Muscle of leg (tissue), 16 donors: ENCODE results near the gene OR2K2. TPM values are rescaled to one million over a fixed set of nuclear protein-coding genes. Genes with fewer than 3 reads are reported as not detected.

Source experiments
- DNase-seq: peaks from one replicate; pipeline ENCODE4 v3.0.0; 2013
- H3K27ac ChIP-seq: one replicate; pipeline ENCODE4 v1.5.1; 2013; ENCODE audit warnings: mild to moderate bottlenecking, low read length, control low read depth
- H3K27me3 ChIP-seq: one replicate; pipeline ENCODE4 v1.6.1; 2013; ENCODE audit warnings: low read length; ENCODE audit not compliant: control insufficient read depth, insufficient read depth
- H3K36me3 ChIP-seq: one replicate; pipeline ENCODE4 v1.6.1; 2013; ENCODE audit warnings: low read length; ENCODE audit not compliant: control insufficient read depth, insufficient read depth
- H3K4me1 ChIP-seq: one replicate; pipeline ENCODE4 v1.6.1; 2013; ENCODE audit warnings: low read length; ENCODE audit not compliant: control insufficient read depth, insufficient read depth
- H3K4me3 ChIP-seq: one replicate; pipeline ENCODE4 v1.5.1; 2013; ENCODE audit warnings: low read length, control low read depth
- H3K9me3 ChIP-seq: replicated peaks from 2 replicates; pipeline ENCODE4 v1.6.1; 2013; ENCODE audit warnings: low read depth, low read length; ENCODE audit not compliant: control insufficient read depth
- WGBS: methylation state at CpG from one replicate; pipeline ENCODE4 v1.1.5; 2013; ENCODE audit warnings: missing lambda C conversion rate; ENCODE audit not compliant: insufficient coverage; 5-methylcytosine and 5-hydroxymethylcytosine counted together
- long read RNA-seq, 11 donors: transcript quantifications; one replicate each; lab custom pipeline, GENCODE V29; 2026
- polyA plus RNA-seq, 8 donors: library from polyadenylated mRNA; unstranded; fragments of 120-200 nt; gene quantifications; one replicate each; pipeline versions ENCODE4 v1.2.1 to v1.2.3, GENCODE V29; 2013; ENCODE audit warnings: inconsistent platforms in 1 of 8, low replicate concordance in 1 of 8; ENCODE audit not compliant: insufficient read length in 8 of 8, insufficient read depth in 1 of 8
- total RNA-seq: library from RNA; stranded (reverse); fragments of 120-200 nt; gene quantifications from one replicate; pipeline ENCODE4 v1.2.4, GENCODE V29; 2013

Gene OR2K2, protein sequence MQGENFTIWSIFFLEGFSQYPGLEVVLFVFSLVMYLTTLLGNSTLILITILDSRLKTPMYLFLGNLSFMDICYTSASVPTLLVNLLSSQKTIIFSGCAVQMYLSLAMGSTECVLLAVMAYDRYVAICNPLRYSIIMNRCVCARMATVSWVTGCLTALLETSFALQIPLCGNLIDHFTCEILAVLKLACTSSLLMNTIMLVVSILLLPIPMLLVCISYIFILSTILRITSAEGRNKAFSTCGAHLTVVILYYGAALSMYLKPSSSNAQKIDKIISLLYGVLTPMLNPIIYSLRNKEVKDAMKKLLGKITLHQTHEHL
- total RNA-seq, result not detected
- polyA plus RNA-seq, result not detected
- long read RNA-seq, donor 1, result 0 reads
- long read RNA-seq, donor 2, result 0 reads
- long read RNA-seq, donor 3, result 0 reads
- long read RNA-seq, donor 4, result 0 reads
- long read RNA-seq, donor 5, result 0 reads
- long read RNA-seq, donor 6, result 0 reads
- long read RNA-seq, donor 7, result 0 reads
- long read RNA-seq, donor 8, result 0 reads
- long read RNA-seq, donor 9, result 0 reads
- long read RNA-seq, donor 10, result 0 reads
- long read RNA-seq, donor 11, result 0 reads

DNA sequence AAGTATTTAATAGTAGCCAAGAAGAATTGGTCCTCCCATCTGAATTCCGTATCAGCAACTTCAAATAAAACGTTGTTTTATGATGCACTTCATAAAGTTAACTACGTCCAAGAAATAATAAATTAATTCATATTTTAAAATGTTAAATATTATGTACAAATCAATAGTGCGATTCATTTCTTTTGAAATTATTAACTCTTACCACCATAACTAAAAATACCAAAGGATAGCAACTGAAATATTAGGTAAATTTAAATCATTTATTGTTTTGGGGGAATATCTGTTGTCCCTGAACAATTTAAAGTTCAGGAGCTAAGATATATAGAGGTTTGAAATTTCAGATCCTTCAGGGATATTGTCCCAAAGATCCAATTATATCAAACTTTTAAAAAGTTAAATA is at the start of gene OR2K2:
OR2K2 (minus strand) TSS at position 101 of the 400 bp plus-strand sequence. CDS start 1,791 bp downstream, outside the sequence.
- Histone ChIP-seq H3K36me3 (no peaks in the 10 kb centered on the region), H3K27ac (no peak within 1 kb of the TSS), H3K9me3 (no peaks in the 10 kb centered on the region), H3K4me1 (no peaks in the 10 kb centered on the region), H3K4me3 (no peak within 1 kb of the TSS), H3K27me3 (no peaks in the 10 kb centered on the region)
- no peak for DNase-seq
- WGBS, result no CpG with 5 or more reads among the region's 4 CpGs

DNA sequence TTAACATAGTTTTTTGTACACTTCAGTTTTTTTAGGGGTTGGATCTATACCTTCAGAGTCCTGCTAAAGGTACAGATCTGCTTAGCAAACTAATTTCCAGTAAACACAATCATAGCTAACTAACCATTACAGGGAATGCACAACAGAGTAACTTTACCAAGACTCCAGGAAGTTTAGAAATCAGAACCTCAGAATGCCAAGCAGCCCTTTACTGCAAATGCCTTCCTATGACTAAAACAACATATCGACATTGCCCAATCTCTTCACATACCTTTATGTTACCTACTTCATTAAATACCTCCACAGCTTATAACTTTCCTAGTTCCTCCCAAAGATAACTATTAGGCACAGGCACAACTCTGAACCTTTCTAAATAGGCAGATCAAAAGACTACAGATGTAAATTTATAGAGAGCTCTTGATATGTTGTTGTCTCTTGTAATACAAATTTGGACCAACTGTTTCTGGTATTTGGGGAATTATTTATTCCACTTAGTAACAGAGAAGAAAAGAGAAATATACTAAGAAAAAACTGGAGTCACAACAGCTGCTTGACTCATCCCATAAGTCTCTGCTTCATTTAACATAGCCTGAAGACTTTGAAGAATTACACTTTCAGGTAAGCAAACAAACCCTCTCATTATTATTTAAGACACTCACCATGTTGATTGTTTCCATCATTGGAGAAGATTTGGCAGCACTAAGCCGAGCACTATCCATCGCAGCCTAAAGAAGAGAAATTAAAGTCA is 46.0 kb upstream of the OR2K2 start:
- Histone ChIP-seq H3K4me3 (no peak overlapping the region), H3K27me3 (no peaks in the 10 kb centered on the region), H3K27ac (no peak overlapping the region), H3K4me1 (no peaks in the 10 kb centered on the region), H3K9me3 (no peaks in the 10 kb centered on the region), H3K36me3 (peaks cover 49% of the 10 kb centered on the region)
- WGBS, result 100% methylated on average over 1 of the region's 3 CpGs
- DNase-seq, result no peak

DNA sequence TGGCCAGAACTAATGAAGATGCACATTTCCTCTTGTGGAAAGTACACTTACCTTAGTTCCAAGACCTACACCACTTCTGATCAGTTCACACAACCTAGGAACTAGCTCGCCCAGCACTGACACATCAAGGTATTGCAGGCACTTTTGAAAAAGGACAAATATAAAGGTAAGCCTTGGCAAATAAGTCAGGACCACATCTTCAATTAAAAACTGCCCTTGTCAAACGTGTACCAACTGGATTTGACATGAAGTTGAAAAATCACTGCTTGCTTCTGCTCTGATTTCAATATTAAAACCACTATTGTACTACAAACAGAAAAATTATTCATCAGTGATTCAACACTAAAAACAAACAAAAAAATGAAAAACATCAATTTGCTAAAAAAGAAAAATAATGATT is 45.0 kb upstream of the OR2K2 start:
- no peak overlapping the region for H3K4me3 ChIP-seq
- peaks cover 53% of the 10 kb centered on the region for H3K36me3 ChIP-seq
- DNase-seq, result no peak
- H3K9me3 ChIP-seq, result no peaks in the 10 kb centered on the region
- no peaks in the 10 kb centered on the region for H3K4me1 ChIP-seq
- no peak overlapping the region for H3K27ac ChIP-seq
- no peaks in the 10 kb centered on the region for H3K27me3 ChIP-seq
- no CpG with 5 or more reads among the region's 2 CpGs for WGBS

DNA sequence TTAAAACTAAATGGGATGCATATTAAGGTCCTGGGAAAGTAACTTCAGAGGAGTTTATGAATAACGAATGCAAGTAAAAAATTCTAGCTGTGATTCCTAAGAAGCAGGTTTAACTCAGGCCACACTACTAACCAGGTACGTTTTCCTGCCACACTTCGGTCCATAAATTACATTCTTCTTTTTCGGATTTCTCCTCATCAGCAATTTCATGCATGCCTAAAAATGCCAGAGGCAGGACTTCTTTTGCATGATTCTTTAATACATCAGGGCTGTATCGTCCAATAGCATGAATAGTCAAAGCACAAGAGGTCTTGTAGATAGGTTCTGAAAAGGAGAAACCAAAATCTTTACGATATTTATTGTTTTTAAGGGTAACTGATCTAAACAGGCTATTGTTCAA is 42.3 kb upstream of the OR2K2 start:
- H3K27ac ChIP-seq, result no peak overlapping the region
- no peaks in the 10 kb centered on the region for H3K9me3 ChIP-seq
- no peak for DNase-seq
- WGBS, result 94% methylated on average over 2 of the region's 6 CpGs
- no peaks in the 10 kb centered on the region for H3K27me3 ChIP-seq
- H3K4me3 ChIP-seq, result no peak overlapping the region
- H3K36me3 ChIP-seq, result peaks cover 58% of the 10 kb centered on the region
- no peaks in the 10 kb centered on the region for H3K4me1 ChIP-seq

DNA sequence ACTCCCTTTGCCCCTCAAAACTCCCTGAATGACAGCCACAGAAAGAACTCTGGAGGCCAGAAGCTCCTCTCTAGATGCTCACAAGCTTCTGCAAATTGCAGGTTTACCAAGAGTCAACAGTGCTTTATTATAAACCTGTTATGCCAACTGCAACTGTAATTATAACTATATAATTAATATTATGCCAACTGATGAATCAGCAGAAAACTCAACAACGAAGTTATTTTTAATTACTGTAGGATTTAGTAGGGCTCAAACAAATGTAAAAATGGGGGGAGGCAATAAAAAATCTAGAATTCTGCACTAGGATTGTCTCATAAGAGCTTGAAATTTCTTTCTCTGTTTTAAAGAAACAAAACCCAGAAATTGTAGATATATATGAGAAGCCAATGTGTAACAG is 37.0 kb upstream of the OR2K2 start:
- no peaks in the 10 kb centered on the region for H3K4me1 ChIP-seq
- DNase-seq, result no peak
- H3K36me3 ChIP-seq, result peaks cover 51% of the 10 kb centered on the region
- no peaks in the 10 kb centered on the region for H3K9me3 ChIP-seq
- no peak overlapping the region for H3K4me3 ChIP-seq
- WGBS, result no CpG with 5 or more reads among the region's 1 CpG
- H3K27ac ChIP-seq, result no peak overlapping the region
- no peaks in the 10 kb centered on the region for H3K27me3 ChIP-seq

DNA sequence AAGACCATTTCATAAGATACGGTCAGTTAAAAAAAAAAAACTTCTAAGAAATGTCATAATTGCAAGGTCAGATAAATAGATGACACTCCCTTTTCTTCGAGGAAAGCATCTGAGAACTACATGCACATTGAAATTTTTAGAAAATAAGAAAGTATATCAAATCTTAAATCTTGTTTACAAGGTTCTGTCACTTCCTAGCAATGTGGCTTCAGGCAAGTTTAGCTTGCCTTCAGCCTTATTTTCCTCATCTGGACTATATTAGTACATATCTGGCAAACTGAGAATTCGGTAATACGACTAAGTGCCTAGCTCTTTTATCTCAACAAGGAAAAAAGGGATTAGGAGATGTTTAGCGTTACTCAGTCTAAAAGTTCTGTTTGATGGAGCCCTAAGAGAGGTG is 32.5 kb upstream of the OR2K2 start:
- no peaks in the 10 kb centered on the region for H3K4me1 ChIP-seq
- H3K27ac ChIP-seq, result no peak overlapping the region
- no peak for DNase-seq
- no peaks in the 10 kb centered on the region for H3K27me3 ChIP-seq
- H3K36me3 ChIP-seq, result peaks cover 23% of the 10 kb centered on the region
- no CpG with 5 or more reads among the region's 5 CpGs for WGBS
- H3K9me3 ChIP-seq, result no peaks in the 10 kb centered on the region
- H3K4me3 ChIP-seq, result no peak overlapping the region

DNA sequence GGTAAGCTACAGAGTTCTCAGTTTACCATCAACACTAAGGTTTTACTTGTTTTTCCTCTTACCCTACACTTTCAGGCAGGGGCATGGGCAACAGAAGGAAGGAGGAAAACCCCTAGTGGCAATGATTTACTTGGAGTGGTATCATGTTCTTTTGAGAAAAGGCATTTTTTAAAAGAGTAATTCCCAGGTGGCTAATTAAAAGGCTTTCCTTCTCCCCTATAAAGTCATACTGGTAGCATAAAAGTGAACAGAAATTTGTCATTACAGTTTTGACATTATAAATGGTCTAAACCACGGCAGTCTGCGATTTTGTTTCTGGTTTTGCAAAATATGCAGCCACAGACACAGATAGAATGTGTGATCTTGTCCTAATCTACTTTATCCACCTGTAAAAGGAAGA is 30.9 kb upstream of the OR2K2 start:
- Histone ChIP-seq H3K27ac (no peak overlapping the region), H3K4me1 (peaks cover 2% of the 10 kb centered on the region), H3K36me3 (peaks cover 18% of the 10 kb centered on the region), H3K4me3 (no peak overlapping the region), H3K9me3 (no peaks in the 10 kb centered on the region), H3K27me3 (no peaks in the 10 kb centered on the region)
- DNase-seq, result no peak
- WGBS, result no CpG with 5 or more reads among the region's 2 CpGs

DNA sequence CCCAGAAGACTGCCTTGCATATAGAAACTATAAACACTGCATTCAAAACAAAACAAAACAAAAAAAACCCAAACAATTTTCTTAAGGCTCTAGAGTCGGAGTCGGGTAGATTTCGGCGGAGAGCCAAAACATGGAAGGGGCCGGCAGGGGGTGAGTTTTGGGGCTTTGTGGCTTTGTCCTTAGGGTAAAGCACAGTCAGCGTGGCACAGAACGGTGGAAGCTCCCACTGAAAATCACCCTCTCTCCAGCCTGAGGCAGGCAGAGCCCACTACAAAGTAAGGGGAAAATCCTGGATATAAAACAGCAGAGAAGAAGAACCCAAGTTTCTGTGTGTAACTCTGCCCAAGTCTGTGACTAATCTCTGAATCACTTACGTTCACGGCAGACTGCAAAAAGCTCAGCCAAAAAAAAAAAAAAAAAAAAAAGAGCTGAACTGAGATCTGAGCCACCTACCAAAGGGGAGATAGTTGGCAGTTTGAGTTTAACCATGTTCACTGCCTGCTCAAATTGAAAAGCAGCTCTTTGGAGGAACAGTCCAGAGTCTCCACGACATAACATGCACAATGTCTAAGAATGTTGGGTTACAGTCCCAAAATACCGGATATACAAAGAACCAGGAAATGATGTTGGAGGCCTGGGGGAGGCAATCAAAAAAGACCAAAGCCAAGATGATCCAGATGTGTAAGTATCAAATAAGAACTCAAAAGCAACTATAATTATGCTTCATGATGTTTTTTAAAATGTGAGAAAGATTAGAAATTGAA is 26.6 kb upstream of the OR2K2 start:
- Histone ChIP-seq H3K9me3 (no peaks in the 10 kb centered on the region), H3K4me1 (peaks cover 2% of the 10 kb centered on the region), H3K27me3 (no peaks in the 10 kb centered on the region), H3K4me3 (no peak overlapping the region), H3K36me3 (peaks cover 7% of the 10 kb centered on the region), H3K27ac (peak overlapping the region; percentile 21)
- DNase-seq, result peak; percentile 69
- WGBS, result no CpG with 5 or more reads among the region's 11 CpGs

DNA sequence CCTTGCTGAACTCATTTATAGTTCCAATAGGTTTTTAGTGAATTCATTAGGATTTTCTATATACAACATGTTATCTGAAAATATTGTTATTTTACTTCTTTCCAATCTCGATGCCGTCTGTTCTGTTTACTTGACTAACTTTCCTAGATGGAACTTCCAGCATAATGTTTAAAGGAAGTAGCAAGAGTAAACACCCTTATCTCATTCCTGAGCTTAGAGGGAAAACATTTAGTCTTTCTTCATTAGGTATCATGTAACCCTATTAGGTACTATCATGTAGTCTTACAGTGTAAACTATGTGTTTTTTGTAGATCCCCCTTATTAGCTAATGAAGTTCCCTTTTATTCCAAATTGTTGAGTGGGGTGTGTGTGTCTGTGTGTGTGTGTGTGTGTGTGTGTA is 22.5 kb upstream of the OR2K2 start:
- Histone ChIP-seq H3K4me1 (peaks cover 2% of the 10 kb centered on the region), H3K27ac (no peak overlapping the region), H3K36me3 (no peaks in the 10 kb centered on the region), H3K4me3 (no peak overlapping the region), H3K9me3 (no peaks in the 10 kb centered on the region), H3K27me3 (no peaks in the 10 kb centered on the region)
- no peak for DNase-seq
- WGBS, result no CpG with 5 or more reads among the region's 2 CpGs

DNA sequence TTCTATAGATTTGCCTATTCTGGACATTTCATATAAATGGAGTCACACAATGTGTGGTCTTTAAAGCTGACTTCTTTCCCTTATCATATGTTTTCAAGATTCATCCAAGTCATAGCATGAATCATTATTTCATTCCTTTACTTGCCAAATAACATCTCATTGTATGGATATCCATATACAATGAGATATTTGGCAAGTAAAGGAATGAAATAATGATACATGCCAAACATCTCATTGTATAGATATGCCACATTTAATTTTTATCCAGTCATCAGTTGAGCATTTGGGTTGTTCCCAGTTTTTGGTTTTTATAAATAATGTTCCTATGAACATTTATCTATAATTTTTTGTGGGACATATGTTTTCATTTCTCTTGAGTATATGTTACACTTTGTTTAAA is 20.5 kb upstream of the OR2K2 start:
- Histone ChIP-seq H3K27ac (no peak overlapping the region), H3K27me3 (no peaks in the 10 kb centered on the region), H3K36me3 (no peaks in the 10 kb centered on the region), H3K4me1 (no peaks in the 10 kb centered on the region), H3K4me3 (no peak overlapping the region), H3K9me3 (no peaks in the 10 kb centered on the region)
- DNase-seq, result no peak
